NCI-H2196 (cell line): ENCODE results near the gene ADGRA1.
A peak's percentile ranks its signal among the peaks of the same experiment; 100 is the strongest.

ENCODE experiments used
- DNase-seq: peaks from one replicate; lab custom pipeline; 2025; ENCODE audit not compliant: unreplicated experiment; lab: John Stamatoyannopoulos, UW

ADGRA1 gene

GRCh38 chr10:133055470-133055869, 32.3 kb upstream of the ADGRA1 start:
- DNase-seq, result no peak

GRCh38 chr10:133056001-133056400, 31.7 kb upstream of the ADGRA1 start:
- DNase-seq, result no peak

DNA sequence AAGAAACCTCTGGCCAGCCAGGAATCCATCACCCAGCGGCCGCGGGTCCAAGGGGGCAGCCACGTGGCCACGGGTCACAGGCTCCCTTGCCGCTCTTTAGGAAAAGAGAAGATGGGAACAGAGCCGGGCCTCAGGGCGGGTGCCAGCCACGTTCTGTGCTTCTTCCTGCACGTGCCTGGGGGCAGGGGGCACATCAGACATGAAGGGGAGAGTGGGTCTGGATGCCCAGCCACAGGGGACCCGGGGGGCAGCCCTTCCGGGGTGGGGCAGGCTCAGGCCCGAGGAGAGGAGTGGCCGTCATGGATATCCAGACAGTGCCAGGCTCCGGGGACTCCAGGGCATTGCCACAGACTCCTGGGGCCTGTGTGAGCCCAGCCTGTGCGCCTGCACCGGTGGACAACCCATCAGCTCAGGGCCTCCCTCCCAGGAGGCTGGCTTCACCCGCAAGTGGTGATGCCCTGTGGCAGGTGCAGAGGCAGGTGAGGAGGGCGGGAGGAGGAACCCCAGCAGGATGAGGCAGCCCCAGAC, 31.0 kb upstream of the ADGRA1 start:
- DNase-seq, result peak; percentile 18

DNA sequence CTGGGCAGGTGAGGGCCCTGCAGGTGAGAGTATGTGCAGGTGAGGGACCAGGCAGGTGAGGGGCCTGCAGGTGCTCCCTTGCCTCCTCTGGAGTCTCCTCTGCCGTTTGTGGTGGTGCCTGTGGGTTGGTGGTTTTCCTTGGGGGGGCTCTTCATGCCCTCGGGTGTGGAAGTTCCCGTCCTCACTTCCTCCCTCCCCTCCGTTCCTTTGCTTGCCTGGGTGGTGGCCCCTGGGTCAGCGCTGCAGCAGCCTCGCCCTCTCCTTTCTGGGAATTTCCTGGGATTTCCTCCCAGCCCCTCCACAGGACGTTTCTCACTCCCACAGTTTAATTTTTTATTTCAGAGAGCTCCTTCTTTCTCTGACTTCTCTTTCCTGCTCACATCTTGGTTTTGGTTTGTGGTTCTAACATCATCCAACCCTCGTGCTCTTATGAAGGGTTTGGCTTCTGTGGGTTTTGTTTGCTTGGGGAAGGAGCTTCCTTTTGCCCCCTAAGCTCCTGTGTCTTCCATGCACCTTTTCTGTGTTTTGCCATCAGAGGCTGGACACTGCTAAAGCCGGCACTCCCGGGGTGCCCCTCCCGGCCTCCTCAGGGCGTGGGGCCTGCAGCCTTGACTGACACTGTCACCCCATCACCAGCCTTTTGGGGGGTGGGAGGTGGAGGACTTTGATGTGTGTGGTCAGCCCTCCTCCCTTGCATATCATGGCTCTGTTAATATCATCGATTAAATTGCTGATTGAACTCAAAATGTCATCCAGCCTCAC, 29.2 kb upstream of the ADGRA1 start:
- DNase-seq, result no peak

GRCh38 chr10:133059093-133059470, 28.6 kb upstream of the ADGRA1 start:
- DNase-seq, result no peak

GRCh38 chr10:133059571-133059970, 28.2 kb upstream of the ADGRA1 start:
- no peak for DNase-seq

DNA sequence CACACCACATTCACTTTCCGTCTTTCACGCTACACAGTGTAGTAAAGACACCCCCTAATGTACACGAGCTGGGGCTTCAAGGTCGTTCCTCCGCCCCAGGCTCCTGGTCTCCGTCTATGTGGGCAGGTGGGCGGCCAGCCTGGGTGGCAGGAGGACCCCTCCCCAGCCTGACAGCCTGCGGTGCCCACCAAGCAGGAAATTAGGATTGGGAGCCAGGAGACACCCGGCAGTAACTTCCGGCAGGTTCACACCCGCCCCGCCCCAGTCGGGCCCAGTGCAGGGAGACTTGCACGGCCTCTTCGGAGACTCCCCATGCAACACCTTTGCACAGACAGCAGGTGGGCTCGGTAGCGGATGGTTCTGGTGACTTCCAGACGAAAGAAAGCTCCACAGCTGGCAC, 27.7 kb upstream of the ADGRA1 start:
- no peak for DNase-seq

GRCh38 chr10:133060466-133060865, 27.3 kb upstream of the ADGRA1 start:
- no peak for DNase-seq

- no peak for DNase-seq
Measured at GRCh38 chr10:133060881-133061280, 26.8 kb upstream of the ADGRA1 start.

GRCh38 chr10:133061296-133062038, 26.3 kb upstream of the ADGRA1 start:
- no peak for DNase-seq

GRCh38 chr10:133062085-133062484, 25.6 kb upstream of the ADGRA1 start:
- no peak for DNase-seq

GRCh38 chr10:133062635-133063034, 25.1 kb upstream of the ADGRA1 start:
- DNase-seq, result no peak

DNA sequence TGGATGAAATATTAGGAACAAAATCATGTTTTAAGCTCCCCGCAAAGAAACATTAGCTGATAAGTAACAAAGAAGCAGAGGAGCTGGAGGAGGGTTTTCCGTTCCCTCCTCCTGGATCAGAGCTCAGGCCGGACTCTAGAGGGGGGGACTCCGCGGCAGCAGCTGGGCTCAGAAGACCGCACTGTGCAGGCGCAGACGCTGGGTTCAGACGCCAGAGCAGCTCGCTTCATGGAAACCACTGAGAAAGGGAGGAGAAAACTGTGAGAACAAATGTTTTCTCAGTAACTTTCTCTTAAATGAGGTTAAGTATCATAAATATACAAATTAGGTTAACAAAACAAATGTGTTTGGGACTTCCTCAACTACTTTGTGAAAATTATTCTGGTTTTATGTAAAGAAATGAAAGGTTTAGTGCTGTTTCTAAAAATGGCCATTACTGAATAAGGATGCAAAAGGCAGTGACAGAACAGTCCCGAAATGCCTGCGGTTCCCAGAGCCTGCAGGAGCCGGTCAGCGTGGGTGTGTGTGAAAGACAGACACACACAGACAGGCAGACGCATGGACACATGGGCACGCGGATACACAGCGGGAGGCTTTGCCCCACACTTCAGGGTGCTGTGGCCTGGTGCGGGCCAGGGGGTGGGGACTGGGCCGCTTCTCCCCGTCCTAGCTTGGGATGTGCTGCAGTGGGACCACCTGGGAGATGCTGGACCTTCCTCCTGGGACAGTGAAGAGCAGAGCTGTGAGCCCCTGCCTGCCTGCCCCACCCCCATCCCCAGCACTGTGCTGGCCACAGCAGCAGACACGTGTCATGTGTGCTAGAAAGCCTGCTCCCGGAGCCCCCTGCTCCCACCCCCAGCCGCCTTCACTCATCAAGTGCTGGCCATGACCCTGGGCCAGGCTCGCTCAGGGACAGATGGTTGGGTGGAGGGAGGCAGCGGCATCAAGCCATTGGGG, 20.3 kb upstream of the ADGRA1 start:
- DNase-seq, result no peak

- no peak for DNase-seq
Measured at GRCh38 chr10:133068111-133069032, 19.4 kb upstream of the ADGRA1 start.

GRCh38 chr10:133069033-133069525, 18.6 kb upstream of the ADGRA1 start:
- no peak for DNase-seq

DNA sequence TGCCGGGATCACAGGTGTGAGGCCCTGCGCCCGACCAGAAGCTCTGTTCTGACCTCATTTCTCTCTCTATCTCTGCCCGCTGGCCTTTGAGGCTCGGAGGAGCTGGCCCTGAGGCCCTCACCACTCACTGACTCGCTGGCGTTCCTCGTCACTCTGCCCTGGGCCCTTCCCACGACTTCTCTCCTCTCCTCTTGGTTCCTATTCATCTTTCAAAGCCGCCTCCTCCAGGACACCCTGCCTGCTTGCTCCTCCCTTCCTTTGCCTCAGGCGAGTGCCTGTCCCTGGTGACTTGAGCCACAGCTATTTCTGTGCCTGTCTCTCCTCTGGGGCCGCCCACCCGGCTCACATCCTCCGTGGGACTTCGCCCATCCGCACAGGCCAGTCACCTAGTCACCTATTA, 17.3 kb upstream of the ADGRA1 start:
- DNase-seq, result no peak

- DNase-seq, result no peak
Measured at GRCh38 chr10:133070810-133071209, 16.9 kb upstream of the ADGRA1 start.

DNA sequence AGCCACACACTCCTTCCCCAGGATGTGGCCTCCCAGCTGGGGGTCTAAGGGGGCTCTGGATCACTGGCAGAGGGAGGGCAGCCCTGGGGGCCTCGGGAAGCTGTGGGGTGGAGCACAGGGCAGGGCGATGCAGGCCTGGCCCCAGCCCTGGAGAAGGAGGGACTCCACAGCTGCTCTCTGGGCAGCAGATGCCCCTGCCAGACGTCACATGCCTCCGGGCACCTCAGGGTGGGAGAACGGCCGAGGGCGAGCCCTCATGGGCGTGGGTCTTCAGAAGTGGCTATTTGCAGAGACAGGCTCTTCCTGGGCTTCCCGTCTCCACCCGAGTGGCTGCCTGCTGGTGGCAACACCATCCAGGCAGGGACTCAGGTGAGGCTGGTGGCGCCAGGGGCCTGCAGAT, 16.0 kb upstream of the ADGRA1 start:
- no peak for DNase-seq

GRCh38 chr10:133072196-133072595, 15.5 kb upstream of the ADGRA1 start:
- DNase-seq, result no peak
